ENCODE data around the gene SMYD4.
A peak's percentile ranks its signal among the peaks of the same experiment; 100 is the strongest.
"Not testable (repeated sequence)": the region's sequence is repeated elsewhere in the genome, so short reads cannot be mapped to it uniquely, and the experiment has no call there.

Gene SMYD4

DNA sequence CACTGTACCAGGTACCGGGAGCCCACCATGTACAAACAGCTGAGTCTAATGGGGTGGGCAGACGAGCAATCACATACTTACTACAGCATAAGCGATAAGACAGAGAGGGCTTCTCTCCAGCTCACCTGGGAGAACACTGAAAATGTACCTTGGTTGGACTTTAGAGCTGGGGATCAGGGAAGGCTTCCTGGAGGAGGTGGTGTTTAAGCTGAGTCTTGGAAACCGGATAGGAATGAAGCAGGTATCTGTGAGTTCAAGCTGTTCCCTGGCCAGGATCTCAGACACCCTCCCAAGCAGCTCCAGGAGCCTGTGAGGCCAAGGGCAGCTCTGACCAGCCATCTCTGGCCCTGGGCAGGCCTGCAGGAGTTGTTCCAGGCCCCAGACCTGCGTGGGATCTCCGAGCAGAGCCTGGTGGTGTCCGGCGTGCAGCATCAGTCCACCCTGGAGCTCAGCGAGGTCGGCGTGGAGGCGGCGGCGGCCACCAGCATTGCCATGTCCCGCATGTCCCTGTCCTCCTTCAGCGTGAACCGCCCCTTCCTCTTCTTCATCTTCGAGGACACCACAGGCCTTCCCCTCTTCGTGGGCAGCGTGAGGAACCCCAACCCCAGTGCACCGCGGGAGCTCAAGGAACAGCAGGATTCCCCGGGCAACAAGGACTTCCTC lies 75.8 kb downstream of the SMYD4 start:
- no peak for DNase-seq

DNA sequence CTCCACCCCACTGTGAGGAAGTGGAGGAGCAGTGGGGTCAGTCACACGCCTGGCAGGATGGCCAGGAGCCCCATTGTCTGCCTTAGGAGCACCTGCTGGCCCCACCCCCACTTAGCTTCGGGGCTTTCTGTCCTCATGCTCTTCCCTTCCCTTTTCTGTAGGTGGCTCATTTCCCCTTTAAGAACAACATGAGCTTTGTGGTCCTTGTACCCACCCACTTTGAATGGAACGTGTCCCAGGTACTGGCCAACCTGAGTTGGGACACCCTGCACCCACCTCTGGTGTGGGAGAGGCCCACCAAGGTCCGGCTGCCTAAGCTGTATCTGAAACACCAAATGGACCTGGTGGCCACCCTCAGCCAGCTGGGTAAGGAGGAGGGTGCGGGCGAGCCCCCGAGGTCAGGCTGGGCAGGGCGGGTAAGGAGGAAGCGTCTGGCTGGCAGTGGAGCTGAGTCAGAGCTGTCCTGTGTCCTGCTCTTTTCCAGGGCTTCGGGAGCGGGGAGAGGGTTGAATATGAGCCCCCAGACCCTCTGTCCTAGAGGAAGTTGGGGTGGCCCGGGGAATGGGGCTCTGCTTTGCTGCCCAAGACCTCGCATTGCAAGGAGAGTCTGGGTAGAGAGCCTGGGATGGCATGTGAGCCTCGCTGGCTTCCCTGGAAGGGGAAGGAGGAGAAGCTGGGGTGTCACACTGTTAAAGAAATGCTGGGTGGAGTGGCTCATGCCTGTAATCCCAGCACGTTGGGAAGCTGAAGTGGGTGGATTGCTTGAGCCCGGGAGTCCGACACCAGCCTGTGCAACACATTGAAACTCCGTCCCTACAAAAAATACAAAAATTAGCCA lies 77.1 kb downstream of the SMYD4 start:
- peak; percentile 20 to 75 for DNase-seq

DNA sequence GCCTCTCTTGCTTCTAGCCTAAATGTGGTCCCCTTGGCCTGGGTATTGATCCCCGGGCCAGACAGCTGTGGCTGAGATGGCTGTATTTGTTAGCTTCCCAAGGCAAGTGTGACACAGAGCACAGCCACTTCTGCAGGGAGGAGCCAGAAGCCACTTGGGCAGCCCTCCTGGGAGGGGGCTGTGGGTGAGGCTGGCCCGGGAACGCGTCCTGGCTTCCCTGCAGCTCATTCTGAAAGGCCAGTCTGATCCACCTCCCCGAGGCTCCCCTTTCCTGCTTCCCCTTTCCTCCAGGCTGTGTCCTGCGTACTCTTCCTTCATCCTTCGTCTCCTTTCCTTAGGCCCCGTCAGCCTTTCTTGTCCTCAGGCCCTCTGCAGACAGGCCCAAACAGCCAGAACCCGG lies 79.1 kb downstream of the SMYD4 start:
- no peak for DNase-seq

DNA sequence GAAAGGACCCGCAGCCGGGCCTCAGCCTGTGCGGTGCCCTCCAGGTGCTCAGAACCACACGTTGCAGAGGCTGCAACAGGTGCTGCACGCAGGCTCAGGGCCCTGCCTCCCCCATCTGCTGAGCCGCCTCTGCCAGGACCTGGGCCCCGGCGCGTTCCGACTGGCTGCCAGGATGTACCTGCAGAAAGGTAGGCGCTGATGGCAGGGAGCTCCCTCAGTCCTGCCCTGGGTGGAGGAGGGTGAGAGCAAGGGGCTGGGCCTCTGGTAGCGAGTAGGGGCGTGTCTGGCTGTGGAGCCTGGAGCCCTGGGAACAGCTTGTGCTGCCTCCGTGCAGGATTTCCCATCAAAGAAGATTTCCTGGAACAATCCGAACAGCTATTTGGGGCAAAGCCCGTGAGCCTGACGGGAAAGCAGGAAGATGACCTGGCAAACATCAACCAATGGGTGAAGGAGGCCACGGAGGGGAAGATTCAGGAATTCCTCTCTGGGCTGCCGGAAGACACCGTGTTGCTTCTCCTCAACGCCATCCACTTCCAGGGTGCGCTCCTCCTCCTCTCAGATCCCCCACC lies 82.6 kb downstream of the SMYD4 start:
- no peak for DNase-seq

DNA sequence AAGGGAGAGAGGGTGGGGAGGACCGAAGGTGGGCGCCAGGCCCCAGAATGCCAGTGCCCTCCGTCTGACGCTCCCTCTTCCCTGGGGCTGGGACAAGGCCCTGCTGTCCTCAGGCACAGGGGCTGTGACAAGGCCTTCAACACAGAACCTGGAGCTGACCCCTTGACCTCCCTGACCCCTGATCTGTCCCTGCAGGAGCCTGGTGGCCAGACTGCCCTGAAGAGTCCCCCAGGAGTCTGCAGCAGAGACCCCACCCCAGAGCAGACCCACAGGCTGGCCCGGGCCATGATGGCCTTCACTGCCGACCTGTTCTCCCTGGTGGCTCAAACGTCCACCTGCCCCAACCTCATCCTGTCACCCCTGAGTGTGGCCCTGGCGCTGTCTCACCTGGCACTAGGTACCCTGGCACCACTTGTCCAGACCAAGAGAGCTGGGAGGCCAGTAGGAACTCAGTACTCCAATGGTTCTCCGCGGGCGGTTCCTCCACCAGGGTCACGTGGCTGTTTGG lies 84.1 kb downstream of the SMYD4 start:
- no peak for DNase-seq

DNA sequence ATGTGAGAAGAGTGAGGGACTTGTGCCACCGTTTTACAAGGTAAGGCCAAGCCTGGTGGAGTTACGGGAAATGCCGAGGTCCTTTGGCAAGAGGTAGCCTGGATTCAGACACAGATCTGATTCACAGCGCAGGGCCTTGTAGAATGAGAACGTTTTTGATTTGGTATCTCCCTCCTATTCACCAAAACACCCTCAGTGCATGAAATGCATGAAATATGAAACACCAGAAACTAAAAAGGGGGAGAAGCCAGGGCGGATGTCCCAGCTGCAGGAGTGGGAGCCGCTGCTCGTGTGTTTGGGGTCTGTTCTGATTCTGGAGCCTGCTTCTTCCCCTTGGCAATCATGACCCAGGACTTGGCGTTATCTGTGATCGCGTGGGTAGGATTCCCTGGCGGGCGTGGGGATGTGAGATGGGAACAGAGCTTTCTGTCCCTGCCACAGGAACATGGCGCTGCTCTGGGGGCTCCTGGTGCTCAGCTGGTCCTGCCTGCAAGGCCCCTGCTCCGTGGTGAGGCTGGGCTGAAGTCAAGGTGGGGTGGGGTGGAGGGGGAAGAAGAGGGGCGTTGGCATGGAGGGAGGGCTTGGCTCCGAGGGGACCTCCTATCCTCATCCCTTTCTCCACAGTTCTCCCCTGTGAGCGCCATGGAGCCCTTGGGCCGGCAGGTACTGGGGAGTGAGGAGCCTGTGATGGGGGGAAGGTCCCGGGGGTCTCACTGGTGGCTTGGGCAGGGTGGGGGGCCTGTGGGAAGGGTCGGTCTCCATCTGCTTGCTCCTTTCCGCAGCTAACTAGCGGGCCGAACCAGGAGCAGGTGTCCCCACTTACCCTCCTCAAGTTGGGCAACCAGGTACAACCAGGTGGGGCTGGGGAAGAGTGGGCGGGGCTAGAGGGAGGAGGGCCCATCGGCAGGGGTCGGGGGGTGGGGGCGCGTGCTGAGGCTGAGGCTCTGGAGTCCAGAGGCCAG lies 84.9 kb downstream of the SMYD4 start:
- no peak for DNase-seq

DNA sequence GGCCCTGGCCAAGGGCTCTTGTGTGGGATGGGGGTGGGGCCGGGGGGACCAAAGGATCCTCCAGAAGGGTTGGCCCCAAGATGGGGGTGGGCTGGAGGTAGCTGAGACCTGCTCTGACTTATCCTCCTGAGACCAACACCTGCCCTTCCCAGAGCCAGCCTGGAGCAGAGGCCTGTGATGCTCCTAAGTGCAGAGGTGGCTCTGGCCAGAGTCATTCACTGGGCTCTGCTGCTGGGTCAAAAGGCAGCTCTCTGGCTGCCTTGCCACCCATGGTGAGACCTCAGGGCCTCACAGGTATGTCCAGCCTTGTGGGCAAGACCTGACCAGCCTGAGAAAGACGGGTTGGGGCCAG lies 86.6 kb downstream of the SMYD4 start:
- no peak for DNase-seq

DNA sequence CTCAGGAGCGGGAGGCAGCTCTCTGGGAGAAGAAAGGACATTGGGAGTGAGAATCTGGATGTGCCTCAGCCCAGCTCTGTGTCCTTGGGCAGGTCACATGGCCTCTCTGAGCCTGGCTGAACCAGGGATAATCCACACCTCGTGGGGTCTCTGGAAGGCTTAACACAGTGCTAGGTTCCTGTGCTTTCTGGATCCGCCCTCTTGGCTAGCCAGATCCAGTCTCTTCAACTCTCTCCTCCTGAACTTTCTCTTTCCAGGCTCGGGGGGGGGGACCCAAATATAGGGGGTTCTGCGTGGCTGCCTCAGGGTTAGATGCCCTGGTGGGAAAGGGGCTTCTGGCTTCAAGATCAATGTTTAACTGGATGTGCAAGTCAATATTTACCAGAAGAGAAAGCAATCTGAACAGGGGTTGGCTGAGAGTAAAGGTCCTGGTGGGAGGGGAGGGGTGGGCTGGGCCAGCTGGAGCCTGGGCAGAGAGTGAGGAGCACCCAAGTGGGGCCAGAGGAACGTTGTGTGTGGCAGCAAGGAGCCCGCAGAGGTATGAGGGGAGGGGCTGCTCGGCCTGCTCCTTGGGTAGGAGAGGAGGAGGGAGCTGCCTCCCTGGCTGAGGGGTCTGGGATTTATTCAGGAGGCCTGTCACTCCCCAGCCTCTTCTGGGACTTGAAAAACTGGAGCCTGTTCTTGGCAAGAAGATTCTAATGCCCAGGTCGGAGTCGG lies 87.2 kb downstream of the SMYD4 start, which contains the start of gene SERPINF2:
Gene SERPINF2, plus strand, starts transcription at position 501 of the 717 bp plus-strand sequence. CDS start 2,125 bp downstream, outside the sequence.
- DNase-seq, result no peak

DNA sequence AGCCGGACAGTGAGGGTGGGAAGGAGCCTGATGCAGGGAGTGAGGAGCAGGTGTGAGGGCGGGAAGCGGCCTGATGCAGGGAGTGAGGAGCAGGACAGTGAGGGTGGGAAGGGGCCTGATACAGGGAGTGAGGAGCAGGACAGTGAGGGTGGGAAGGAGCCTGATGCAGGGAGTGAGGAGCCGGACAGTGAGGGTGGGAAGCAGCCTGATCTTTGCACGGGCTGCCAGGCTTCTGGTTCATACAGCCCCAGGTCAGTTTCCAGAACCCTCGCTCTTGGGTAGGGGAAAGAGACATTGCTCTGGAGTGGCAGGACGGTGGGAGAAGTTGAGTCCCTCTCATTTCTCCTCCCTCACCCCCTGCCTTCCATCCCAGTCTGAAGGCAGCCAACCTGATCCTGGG lies 87.8 kb downstream of the SMYD4 start:
- not testable (repeated sequence) for DNase-seq

DNA sequence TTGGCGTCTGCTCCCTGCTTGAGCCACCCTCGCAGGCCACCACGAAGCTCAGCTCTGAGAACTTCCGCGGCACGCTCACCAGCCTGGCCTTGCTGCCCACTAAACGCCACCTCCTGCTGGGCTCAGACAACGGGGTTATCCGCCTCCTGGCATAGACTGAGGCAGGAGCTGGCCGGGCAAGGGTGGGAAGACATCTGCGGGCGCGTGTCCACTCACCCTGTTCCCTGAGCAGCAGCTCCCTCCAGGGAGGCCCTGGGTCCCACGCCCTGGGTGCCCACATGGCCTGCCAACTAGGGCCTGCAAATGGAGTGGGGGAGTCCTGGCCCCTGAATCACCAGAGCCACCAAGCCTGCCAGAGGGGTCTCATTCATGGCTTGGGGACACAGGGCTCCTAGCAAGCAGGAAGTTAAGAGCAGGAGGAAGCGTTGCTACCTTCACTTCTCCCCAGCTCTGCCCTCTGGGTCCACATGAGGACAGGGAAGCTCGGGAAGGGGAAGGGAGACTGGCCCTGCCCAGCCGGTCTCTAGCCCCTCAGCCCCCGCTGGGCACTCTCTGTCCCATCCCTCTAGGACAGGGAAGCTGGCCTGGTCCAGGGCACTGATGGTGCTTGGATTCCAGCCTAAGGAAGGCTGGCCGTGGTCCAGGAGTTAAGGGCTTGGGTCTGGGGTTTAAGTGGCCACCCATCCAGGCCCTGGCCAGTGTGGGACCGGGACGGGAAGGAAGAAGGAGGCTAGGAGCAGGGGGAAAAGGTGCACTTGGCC lies 92.0 kb downstream of the SMYD4 start:
- no peak for DNase-seq

DNA sequence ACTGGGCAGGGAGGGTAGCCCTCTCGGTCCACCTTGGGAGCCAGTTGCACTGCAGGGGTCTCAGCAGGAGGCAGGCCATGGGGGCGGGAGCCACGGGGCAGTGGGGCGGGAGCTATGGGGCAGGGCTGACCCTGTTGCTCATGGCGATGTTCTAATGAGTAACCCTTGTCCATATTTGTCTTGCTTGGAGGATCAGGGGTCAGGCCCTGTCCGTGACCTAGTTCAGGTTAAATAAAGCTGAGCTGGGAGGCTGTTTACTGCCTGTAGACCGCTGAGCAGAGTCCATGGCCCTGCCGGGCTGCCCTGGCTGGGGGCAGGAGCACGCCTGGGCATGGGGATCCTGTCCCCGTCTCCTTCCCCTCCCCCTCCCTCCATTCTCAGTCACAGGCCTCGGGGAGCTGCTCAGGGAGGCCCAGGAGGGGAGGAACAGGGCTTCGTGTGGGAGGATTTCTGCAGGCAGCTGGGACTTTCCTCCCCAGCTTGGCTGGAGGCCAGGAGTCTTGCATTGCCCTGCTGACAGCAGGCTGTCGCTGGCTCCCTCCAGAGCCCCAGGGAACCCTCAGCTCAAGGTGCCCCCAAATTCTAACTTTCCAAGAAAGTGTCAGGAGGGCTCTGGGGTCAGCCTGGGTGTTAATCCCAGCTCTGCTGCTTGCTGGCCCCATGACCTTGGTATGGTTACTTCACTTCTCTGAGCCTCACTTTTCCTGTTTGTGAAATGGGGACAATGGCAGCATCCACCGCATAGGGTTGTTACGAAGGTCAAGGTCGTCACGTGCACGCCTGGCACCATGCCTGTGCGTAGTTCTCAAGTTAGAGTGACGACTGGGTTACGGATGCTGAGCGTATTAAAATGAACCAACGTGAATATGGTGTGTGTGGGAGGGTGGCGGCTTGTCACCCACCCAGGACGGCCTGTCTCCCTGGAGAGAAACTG lies 93.1 kb downstream of the SMYD4 start:
- peak in 1 of 2 donors; percentile 66 for DNase-seq

DNA sequence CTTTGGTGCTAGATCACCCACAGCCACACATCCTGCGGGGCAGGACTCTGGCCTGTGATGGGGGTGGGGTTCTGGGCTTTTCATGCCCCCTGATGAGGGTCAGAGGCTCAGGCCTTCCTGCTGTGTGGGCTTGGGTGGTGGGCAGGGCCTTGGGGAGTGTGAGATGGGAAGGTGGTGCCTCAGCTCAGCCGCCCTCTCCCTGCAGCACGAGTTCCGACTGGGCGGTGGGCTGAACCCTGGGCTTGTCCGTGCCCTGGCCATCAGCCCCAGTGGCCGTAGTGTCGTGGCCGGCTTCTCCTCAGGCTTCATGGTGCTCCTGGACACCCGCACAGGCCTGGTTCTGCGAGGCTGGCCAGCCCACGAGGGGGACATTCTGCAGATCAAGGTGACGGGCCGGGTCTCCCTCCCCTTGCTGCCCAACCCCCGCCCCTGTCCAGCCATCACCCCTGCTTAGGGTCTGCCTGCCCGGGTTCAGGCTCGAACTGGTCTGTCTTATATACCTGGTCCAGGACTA lies 93.8 kb downstream of the SMYD4 start:
- DNase-seq, result no peak

DNA sequence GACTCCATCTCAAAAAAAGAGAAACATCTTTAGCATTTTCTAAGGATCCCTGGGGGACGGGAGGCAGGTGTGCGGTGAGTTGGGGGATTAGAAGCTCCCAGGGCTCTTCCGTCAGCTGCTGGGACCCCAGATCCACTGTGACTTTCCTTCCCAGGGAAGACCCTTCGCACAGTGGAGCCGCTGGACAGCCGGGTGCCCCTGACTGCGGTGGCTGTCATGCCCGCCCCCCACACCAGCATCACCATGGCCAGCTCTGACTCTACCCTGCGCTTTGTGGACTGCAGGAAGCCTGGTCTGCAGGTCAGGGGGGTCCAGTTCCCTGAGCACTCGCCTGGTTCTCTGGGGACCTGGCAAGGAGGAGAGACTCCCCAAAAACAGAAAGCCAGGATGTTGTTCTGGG lies 94.3 kb downstream of the SMYD4 start:
- DNase-seq, result no peak

DNA sequence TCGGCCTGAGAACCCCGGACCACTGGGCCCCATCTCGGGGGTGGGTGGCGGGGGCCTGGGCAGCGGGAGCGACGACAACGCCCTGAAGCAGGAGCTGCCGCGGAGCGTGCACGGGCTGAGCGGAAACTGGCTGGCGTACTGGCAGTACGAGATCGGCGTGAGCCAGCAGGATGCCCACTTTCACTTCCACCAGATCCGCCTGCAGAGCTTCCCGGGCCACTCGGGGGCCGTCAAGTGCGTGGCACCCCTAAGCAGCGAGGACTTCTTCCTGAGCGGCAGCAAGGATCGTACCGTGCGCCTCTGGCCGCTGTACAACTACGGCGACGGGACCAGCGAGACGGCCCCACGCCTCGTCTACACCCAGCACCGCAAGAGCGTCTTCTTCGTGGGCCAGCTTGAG lies 95.9 kb downstream of the SMYD4 start:
- no peak for DNase-seq

DNA sequence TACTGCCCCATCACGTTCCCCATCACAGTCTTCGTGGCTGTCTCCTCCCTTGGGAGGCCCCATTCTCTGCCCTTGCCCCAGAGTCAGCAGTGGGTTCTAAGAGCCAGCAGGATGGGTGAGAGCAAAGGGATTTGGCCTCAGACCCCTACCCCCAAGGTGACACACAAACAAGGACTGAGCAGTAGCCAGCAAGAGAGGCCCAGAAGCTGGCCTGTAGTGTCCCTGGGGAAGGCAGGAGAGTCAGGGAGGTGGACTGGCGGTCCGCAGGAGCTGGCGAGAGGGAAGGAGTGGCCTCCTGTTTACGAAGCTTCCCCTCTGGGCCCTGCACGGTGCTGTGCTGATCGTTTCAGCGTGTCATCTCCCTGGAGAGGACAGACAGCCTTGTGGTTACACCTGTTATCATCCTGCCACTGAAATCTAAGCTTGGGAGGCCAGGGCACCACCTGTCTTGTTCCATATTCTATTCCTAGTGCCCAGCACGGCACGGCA lies 96.8 kb downstream of the SMYD4 start:
- DNase-seq, result no peak

DNA sequence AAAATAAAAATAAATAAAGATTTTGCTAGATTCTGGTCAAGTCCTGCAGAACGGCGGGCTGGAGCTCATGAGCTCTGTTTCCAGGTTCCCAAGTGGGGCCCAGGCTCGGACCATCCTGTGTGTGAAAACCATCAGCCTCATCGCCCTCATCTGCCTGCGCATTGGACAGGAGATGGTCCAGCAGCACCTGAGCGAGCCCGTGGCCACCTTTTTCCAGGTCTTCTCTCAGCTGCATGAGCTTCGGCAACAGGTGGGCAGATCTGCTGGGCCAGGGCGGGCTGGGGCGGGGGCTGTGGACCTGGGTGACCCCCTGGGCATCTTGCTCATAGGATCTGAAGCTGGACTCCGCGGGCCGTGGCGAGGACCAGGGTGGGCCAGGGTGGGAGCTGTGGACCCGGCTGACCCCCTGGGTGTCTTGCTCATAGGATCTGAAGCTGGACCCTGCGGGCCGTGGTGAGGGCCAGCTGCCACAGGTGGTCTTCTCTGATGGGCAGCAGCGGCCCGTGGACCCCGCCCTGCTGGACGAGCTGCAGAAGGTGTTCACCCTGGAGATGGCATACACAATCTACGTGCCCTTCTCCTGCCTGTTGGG lies 97.4 kb downstream of the SMYD4 start:
- DNase-seq, result no peak

DNA sequence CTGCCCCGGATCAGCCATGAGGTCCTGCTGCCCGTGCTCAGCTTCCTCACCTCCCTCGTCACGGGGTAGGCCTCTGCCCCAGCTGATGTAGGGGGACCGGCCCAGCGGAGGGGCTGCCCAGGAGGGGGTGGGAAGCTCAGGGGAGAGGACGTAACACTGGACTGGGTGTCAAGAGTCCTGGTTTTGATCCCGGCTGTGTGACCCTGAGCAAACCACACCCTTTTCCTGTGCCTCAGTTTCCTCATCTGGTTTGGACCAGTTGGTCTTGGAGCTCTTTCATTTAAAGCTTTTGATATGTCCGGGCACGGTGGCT lies 98.6 kb downstream of the SMYD4 start:
- DNase-seq, result no peak

DNA sequence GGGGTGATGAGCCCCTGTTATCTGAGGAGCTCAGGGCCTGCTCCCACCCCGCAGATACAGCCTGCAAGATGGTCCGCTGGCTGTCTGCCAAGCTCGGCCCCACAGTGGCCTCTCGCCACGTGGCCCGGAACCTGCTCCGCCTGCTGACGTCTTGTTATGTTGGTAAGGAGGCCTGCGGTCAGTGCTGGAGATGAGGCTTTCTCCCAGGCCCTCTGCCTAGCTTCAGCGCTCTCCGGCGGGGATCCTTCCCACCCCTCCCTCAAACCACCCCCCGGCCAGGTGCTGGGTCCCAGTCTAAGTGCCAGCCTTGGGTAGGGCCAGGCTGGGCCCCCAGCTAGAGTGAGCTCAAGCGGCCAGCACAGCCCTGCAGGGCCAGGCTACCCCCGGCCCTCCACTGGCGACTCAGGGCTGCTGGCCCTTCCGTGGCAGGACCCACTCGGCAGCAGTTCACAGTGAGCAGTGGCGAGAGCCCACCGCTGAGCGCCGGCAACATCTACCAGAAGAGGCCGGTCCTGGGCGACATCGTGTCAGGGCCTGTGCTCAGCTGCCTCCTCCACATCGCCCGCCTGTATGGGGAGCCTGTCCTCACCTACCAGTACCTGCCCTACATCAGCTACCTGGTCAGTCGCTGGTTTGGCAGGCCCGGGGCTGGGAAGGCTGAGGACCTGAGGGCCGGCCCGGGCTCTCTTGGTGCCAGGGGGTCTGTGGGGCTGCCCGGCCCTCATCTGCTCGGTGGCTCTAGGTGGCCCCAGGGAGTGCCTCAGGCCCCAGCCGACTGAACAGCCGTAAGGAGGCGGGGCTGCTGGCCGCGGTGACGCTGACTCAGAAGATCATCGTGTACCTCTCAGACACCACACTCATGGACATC lies 99.1 kb downstream of the SMYD4 start:
- DNase-seq, result no peak

DNA sequence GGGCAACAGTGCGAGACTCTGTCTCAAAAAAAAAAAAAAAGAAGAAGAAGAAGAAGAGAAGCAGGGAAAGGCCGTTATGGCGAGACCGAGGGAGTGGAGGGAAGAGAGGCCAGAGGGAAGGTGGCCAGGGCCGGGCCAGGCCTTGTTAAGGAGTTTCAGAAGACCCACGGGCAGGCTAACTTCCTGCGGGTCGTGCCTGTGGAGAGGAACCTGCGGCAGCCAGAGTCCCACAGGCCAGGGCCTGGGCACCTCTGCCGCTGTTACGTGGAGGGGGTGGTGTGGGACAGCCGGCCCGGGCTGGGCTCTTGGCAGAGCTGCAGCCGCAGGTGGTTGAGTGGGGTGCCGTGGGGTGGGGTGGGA lies 99.8 kb downstream of the SMYD4 start:
- DNase-seq, result no peak

Measured in bone marrow (tissue), 2 donors.